HG03039 (cell line): ENCODE results near the gene AK1.

Experiments
- ATAC-seq: cut with Tn5 transposase; IDR thresholded peaks from one replicate; pipeline ENCODE4 v1.9.1; 2021; ENCODE audit warnings: mild to moderate bottlenecking, moderate library complexity; ENCODE audit not compliant: unreplicated experiment

AK1 gene

DNA sequence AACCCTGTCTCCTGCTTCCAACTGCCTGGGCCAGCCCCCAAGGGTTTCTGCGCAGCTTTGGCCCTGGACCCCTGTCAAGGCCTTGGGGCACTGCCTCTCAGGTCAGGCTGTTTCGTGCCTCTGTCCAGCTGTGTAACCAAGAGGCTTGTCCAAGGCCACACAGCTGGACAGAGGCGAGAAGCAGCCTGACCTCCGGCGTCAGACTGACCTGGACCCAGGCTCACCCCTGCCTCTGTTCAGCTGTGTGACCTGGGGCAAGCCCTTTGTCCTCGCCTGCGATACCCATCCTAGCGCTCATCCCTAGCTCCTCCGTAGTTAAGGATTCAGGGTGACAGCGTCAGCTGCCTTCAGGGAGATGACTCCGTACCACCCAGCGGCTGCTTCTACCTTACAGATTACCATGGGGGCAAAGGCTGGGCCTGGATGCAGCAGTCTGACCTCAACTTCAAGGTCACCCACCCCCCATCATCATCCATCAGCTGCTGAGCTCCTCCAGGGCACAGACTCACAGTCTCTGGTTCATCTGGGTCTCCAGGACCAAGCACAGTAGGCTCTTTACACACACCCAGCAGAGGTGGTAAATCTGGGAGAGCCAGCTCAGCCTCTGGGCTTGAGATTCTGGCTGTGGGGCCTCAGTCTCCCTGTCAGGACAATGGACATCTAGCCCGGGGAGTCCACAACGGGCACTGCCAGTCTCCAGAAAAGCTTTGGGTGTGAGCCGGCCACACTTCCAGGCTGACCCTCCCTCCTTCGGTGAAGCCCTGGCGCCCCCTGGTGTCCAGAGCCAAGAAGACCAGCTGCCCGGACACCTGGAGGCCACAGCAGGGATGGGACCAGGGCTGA is 7.9 kb downstream of the AK1 start:
- peak; percentile 62 for ATAC-seq

DNA sequence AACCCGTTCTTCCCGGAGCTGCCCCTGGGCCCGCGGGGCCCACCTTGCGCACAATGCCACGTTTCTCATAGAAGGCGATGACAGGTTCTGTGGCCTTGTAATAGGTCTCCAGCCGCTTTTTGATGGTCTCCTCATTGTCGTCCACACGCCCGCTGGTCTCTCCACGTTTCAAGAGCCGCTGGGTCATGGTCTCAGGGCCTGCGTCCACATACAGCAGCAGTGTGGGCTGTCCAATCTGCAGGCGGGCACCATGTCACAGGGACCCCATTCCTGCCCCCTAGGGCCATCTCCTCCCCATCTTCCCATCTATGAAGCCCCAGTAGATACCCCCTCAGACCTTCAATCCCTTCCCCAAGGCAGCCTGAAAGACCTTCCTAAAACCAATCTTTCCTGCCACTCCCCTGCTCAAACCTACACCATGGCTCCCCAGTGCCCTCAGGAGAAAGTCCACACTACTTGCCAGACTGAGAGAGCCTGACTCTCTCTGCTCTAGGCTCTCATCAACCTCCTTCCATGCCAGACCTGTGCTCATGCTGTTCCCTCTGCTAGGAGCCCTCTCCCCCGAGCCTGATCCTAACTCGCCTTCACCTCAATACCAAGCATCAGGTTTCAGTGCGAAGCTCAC is 9.1 kb downstream of the AK1 start:
- no peak for ATAC-seq

DNA sequence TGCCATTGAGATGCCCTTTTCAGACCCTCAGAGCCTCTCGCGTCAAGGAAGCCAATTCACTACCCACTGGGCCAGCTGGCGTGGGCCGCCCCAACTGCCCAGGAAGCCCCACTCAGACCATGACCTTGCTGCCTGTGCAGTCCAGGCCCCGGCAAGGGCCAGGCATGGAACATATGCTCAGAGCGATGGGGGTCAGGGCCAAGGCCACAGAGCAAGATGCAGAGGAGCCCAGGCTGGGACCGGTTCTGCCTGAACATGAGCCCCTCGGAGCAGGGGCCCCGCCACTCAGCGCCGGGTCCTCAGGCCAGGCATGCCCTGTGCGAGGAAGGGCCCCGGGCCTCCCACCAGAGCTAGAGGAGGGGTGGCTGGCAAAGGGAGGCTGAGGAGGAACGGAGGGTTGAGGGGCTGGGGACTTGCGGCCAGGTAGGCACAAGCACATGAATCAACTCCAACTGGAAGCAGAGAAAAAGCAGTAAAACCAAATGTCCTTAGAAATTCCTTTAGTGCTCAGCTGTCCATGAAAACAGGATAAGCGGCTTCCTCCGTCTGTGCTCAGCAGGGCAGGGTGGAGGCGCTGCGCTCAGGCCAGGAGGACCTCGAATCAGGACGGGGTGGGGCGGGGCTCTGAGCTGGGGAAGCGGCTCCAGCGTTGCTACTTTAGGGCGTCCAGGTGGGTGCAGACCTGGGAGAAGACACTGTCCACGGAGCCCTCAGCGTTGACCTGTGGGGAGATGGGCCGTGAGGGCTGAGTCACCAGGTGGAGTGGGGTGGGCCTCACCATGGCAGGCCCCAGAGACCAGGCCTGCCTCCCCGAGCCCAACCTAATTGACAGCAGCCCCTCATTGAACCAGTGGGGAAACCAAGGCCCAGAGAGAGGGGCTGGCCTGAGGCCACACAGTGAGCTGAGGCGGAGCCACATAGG is 9.9 kb downstream of the AK1 start:
- no peak for ATAC-seq

DNA sequence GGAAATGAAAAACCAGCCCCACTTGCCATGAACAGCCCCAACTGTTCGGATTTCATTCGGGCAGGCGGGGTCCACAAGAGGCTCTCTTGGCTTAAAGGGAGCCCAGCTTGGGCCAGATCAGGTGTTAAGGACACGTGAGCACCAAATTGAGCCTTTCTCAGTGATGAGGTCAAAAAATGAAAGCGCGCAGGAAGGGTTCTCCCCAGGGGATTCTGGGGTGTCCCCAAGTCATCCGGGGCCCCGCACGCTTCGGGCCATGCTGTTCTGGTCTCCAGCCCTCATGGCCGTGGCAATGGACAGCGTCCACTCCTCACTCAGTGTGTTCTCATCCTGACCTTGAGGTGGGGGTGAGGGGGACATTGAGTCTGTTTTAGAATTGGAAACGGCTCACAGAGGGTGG is 10.9 kb downstream of the AK1 start:
- ATAC-seq = no peak

DNA sequence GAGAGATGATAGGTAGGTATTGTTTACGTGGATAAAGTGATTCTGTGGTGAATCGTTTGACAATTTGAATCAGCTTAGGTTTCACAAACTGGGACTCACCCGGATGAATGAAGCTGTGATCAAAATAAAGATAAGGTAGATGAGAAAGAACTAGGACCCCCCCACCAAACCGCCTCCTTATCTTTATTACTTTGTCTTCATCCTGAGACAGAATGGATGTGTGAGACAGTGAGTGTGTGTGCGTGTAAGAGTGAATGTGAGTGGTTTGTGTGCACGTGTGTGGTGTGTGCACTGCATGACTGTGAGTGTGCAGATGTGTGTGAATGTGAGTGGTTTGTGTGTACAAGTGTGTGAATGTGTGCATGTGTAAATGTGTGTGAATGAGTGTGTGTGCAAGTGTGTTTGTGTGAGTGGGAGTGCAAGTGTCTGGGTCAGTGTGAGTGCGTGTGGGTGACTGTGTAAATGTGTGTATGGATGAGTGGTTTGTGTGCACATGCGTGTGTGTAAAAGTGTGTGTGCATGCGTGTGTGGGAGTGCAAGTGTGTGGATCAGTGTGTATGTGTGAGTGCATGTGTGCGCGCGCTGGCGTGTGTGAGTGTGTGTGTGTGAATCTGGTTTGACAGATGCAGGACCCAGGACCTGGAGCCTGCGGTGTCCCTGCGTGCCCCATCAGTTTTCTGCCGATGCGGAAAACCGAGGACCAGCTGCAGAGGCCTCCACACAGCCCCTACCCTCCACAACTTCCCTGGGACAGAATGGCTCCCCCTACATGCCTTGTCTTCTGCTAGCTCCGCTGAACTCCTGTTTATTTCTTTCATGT is 11.6 kb downstream of the AK1 start:
- ATAC-seq = no peak

DNA sequence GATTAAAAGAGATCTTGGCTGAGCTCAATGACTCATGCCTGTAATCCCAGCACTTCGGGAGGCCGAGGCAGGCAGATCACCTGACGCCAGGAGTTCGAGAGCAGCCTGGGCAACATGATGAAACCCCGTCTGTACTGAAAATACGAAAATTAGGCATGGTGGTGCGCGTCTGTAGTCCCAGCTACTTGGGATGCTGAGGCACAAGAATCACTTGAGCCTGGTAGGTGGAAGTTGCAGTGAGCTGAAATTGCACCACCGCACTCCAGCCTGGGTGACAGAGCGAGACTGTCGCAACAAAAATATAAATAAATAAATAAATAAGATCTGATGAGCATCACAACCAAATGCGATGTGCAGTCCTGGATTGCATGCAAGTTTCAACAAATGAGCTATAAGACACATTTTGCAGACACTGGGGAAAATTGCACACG is 14.3 kb downstream of the AK1 start:
- no peak for ATAC-seq

DNA sequence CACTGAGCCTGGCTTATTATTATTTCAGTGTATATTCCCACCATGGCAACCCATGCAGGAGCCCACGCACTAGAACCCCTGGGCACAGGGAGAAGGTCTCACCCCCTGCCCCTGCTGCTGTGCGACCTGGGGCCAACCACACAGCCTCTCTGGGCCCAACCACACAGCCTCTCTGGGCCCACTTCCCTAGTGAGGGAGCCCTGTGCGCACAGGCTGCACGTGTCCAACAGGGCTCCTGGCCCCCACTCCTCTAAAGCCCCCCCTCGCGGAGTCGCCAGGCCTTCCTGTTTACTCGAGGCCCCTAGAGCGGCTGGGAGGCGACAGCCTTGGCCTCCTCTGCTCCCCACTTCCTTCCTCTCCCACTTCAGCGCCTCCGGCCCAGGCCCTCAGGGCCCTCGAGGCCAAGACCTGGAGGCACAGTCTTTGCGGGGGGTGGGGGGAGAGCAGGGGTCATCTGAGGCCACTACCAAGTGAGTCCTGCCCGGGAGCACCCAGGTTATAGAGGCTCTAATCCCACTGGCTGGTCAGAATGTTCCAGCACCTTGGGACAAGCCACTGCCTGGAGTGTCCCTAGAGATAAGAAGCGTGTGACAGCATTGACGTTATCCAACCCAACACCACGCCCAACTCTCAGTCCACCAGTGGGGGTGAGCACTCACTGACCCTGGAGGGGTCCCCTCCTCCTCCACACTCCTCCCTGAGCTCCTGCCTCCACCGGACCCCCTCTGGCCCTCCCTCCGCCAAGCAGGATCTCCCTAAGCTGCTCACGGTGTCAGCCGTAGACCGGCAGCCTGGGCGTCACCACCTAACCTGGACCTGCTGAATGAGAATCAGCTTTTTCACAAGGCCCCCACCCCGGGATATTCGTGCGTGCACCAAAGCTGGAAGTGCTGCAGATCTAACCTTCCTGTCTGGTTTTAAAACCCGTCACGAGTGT is 15.1 kb downstream of the AK1 start:
- no peak for ATAC-seq

DNA sequence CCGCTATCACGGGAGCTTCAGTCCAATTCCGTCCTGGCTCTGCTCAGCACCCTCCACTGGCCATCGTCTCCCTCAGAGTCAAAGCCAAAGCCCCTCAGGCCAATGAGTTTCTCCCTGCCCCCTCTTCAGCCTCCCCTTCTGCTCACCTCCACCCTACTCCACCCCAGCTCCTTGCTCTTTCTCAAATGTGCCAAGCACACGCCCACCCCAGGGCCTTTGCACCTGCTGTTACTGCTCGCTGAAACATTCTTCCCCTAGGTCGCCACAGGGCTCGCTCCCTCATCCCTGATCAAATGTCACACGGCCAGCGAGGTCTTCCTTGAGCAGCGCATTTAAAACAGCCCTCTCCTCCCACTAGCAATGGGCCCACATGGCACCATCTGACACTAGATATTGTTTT is 16.7 kb downstream of the AK1 start:
- no peak for ATAC-seq

DNA sequence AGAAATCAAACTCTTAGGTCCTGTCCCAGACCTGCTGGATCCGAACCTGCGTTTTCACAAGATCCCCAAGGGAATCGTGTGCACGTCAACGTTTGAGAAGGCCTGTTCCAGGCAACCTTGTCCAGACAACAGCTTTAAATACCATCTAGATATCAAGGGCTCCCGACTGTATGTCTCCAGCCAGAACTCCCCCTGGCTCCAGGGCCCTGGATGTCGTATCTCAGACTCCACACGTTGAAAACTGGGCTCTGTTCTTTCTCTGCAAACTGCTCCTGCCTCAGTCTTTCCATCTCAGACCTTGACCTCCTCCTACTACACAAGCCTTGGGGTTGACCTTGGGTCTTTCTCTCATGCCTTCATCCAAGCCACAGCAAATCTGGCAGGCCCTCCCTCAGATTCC is 17.2 kb downstream of the AK1 start:
- ATAC-seq = no peak

DNA sequence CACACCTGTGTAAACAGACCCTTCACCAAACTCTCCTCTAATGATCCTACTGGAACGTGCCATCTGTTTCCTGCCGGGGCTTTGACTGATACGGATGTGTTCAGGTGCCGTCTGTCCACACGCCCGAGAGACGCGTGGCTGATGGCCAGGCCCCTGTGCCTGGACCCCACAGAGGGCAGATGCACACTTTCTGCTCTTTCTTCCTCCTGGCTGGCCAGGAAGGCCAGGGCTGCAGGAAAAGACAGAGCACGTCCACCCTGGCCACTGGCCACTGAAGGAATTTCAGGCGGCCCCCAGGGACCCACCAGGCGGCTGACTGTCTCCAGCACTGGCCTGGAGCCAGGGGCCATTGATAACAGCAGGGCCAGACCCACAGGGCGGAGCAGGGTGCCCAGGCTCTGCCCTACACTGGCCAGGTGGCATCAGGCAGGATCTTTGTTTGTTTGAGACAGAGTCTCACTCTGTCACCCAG is 19.4 kb downstream of the AK1 start:
- ATAC-seq = no peak

DNA sequence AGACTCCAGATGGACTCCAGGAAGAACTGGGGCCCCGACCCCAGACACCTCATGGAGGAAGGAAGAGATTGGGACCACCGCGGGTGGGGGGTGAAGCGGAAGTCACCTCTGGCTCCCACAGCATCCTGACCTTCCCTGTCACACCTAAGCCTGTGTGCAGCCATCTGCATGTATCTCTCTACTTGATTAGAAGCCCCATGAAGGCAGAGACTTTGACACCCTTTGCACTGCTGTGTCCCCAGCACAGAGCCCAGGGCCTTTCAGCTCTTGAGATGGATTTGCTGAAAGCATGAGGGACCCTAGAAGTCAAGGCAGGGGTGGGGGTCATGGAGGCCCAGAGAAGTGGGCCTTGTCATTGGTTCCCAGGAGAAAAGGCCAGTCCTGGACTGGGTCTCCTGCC is 20.2 kb downstream of the AK1 start:
- ATAC-seq = no peak

DNA sequence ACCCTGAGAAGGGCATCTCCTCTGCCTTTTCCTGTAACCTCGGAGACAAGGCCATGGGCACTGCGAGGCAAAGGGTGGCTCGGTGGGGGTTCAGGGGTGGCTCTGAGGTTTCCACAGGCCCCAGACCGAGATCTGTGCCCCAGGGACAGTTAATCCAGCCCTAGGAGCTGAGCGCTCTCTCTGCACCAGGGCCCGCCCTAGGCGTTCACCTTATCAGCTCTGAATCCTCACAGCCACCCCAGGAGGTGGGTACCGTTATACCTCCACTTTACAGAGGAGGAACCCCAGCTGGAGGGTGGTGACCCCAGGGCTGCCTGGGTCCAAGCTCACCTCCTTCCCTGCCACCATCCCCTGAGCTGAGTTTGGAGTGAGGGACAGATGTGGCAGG is 20.8 kb downstream of the AK1 start:
- ATAC-seq = no peak

DNA sequence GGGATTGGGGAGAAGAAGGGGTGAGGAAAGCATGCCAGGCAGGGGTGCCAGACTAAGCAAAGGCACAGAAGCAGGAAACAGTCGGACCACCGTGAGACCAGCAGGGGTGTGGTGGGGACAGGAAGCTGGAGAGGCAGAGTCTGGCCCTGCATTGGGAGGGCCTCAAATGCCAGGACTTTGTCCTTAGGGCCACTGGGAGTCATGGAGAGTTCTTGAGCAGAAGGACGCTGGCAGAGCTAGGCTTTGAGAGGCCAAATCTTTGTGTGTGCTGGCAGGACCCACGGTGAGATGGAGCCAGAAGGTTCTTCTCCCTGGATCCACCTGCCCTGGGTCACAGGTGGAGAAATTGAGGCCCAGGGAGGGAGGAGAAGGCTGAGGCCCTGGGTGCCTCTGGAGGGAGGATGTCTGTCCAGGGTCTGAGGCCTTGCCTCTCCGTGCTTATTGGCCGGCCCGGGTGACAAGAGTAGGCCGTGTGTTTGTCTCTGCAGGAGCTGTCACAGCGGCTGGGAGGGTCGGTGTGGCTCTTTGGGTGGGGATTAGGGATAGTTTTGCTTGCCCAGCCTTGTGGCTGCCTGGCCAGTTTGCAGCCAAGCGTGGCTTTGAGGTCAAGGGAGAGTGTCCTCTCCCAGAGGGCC is 21.3 kb downstream of the AK1 start:
- no peak for ATAC-seq

DNA sequence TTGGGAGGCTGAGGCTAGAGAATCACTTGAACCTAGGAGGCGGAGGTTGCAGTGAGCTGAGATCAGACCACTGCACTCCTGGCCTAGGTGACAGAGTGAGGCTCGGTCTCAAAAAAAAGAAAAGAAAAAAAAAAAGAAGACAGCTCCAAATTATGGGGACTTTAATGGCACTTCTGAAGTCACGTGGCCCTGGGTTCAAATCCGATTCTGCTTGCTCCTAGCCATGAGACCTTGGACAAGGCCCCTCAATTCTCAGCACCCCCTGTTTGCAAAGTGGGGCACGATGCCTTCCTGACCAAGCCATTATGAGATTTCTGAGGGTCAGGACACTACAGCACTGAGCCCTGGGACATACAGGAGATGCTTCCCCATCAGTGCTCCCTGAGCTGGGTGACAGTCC is 22.0 kb downstream of the AK1 start:
- ATAC-seq = no peak

DNA sequence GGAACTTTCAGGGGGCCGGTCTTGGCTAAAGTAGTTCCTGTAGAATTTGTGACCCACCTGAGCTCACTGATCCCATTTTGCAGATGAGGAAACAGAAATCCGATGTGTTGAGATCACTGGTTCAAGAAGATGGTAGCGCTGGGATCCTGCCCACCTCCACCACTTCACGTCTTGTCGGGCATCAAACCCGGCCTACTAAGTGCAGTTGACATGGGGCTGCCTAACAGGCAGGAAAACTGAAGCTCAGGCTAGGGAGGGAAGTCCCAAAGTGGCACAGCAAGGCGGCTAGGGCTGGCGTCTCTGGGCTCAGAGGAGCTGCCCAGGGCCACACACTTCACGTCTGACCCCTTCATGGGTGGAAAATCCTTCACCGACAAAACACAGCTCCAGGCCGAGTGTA is 22.5 kb downstream of the AK1 start:
- no peak for ATAC-seq

DNA sequence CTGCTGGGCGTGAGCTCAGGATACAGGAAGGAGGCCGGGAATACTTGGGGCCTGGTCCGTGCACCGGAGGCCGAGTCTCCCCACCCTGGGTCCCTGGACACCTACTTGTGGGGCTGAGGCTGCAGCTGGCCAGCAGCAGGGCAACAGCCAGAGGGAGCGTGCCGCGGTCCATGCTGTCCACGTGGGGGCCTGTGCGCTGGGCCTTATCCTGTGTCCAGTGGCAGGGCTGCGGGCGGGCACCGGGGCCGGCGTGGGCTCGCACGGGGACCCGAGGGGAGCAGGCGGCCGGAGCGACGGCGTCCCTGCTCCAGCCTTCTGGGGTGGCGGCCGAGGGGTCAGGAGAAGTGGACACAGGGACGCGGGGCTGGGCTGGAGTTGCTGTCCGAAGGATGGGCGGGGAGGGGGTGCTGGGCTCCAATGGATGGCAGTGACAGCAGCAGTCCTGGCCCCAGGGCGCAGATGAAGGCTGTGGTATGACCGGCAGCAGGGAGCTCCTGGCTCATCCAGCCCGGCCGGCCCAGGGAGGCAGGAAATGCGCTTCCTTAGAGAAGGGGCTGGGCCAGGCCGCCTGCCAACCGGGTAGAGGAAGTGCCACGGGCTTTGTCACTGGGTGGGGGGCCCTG is 23.2 kb downstream of the AK1 start, which contains the start of gene ENG:
ENG (minus strand) TSS at position 475 of the 623 bp plus-strand sequence; CDS start at position 172, 303 bp downstream.
- no peak for ATAC-seq

DNA sequence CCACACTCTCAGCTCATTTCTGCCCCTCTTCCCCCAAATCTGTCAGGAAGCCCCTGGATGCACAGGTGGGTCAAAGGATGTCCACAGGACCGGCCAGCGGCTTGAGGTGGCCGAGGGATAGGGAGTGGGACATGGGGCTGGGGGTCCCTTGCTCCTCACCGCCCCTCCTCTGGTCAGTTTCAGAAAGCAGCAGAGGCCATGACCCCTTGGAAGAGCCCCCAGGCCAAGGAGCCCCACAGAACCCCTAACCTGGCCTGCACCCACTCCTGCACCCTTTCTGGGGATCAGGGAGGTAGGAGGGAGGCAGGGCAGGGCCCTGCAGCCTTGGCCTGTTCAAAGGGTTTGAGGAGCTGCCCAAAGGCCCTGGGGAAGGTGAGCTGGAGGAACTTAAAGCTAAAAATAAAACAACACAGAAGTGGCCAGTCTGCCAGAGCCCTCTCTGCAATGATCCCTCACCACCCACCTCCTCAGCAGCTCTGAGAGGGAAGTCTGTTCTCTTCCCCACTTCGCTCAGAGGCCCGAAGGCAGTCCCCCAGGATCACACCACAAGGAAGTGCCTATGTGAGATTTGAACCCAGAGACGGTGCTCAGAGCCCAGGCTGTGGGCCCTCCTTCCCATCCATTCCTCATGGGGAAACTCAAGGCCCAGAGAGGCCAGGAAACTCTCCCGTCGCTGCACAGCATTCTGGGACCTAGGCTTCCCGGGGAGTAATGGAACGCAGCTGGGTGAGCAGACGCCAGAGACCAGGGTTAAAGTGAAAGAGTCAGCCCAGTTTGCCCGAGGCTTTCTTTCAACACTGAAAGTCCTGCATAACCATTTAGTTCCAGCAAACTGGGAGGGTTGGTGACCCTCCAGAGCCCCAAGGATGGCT is 23.9 kb downstream of the AK1 start:
- no peak for ATAC-seq
